ENCODE data around the gene NAALADL2.

GRCh38 chr3:175851541-175851940 is 992.4 kb downstream of the NAALADL2 start:
- no peak for TF ChIP-seq POLR2A (IDR thresholded peaks at IDR 0.05)
- TF ChIP-seq CTCF (IDR thresholded peaks at IDR 0.05): no peak
- TF ChIP-seq EP300 (IDR thresholded peaks at IDR 0.05): no peak
